IPS DF 6.9 (cell line): ENCODE measurements around the gene GTF3C5.
"Not testable (repeated sequence)": the region's sequence is repeated elsewhere in the genome, so short reads cannot be mapped to it uniquely, and the experiment has no call there.

ENCODE experiments used
- DNase-seq: peaks from one replicate; pipeline ENCODE4 v3.0.0-alpha.2; 2013; ENCODE audit warnings: low read depth, low spot score
- H3K27ac ChIP-seq: one replicate; pipeline ENCODE4 v1.5.1; 2013; ENCODE audit warnings: low read length, control low read depth
- H3K27me3 ChIP-seq: 2 replicates; pipeline ENCODE4 v1.6.1; 2013; ENCODE audit warnings: mild to moderate bottlenecking, low read length; ENCODE audit not compliant: control insufficient read depth, insufficient read depth
- H3K36me3 ChIP-seq: 2 replicates; pipeline ENCODE4 v1.6.1; 2013; ENCODE audit warnings: low read length; ENCODE audit not compliant: control insufficient read depth, insufficient read depth
- H3K4me1 ChIP-seq: 2 replicates; pipeline ENCODE4 v1.6.1; 2013; ENCODE audit warnings: low read length; ENCODE audit not compliant: control insufficient read depth, insufficient read depth
- H3K4me3 ChIP-seq: 2 replicates; pipeline ENCODE4 v1.5.1; 2013; ENCODE audit warnings: mild to moderate bottlenecking, low read length
- H3K9me3 ChIP-seq: 2 replicates; pipeline ENCODE4 v1.6.1; 2013; ENCODE audit warnings: low read length, inconsistent platforms; ENCODE audit not compliant: control insufficient read depth, insufficient read depth
- WGBS: extraction: QIAGEN DNeasy Blood & Tissue Kit; methylation state at CpG from one replicate; pipeline ENCODE4 v1.1.7; 2013; ENCODE audit warnings: mixed read lengths, missing lambda C conversion rate; ENCODE audit not compliant: insufficient read length, insufficient coverage; 5-methylcytosine and 5-hydroxymethylcytosine counted together

Gene GTF3C5

DNA sequence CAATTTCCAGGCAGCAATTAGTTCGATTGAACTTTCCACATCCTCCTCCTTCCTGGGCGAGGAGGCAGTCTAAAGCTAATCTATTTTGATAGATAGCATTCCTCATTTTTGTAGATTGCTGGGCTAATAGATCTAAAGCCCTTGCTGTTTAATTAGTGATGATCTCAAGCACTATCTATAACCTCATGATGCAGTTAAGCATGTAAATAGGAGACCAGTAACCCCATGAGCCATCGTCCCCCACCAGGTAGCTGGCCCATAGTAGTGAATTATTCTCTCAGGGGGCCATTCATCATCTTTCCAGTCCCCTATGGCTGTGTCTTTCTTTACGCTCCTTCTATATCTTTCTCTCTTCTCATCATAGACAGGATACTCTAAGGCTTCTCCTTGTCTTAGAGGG is 45.9 kb downstream of the GTF3C5 start:
- no CpG with 5 or more reads among the region's 4 CpGs for WGBS
- Histone ChIP-seq H3K4me1 (no peaks in the 10 kb centered on the region), H3K4me3 (no peak overlapping the region), H3K27me3 (no peaks in the 10 kb centered on the region), H3K9me3 (no peaks in the 10 kb centered on the region), H3K36me3 (no peaks in the 10 kb centered on the region), H3K27ac (no peak overlapping the region)
- DNase-seq, result no peak

DNA sequence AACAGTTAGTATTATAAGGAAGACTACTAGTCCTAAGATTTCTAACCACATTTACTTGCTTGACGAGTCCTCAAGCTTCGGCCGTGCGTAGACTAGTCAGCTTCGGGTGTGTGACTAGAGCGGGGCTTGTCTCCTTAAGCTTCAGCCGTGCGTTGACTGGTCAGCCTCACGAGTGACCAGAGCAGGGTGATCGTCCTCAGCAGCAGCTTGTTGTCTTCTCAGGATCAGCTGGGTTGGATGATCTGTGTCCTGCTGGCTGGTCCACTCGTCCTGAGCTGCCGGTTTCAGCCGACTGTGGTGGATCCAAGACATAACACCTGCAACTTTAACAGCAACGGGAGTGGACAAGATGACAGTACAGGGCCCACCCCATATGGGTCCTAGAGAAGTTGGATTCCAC is 47.7 kb downstream of the GTF3C5 start:
- Histone ChIP-seq H3K27ac (no peak overlapping the region), H3K36me3 (no peaks in the 10 kb centered on the region), H3K9me3 (no peaks in the 10 kb centered on the region), H3K27me3 (no peaks in the 10 kb centered on the region), H3K4me3 (no peak overlapping the region), H3K4me1 (no peaks in the 10 kb centered on the region)
- no peak for DNase-seq
- WGBS, result no CpG with 5 or more reads among the region's 14 CpGs

DNA sequence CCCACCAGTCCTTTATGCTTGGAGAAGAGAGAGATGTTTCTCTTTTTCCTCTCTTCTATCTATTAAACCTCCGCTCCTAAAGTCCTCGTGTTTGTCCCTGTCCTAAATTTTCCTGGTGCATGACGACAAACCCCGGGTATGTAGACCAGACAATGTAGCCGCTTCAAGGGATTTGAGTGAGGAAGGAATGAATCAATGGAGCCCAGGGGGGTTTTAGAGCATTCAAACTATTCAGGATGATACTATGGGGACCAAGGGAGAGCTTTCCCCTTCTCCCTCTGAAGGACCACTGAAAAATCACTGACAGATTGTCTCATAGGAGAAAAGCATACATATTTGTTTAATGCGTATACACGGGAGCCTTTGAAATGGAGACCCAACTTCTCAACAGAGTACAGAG is 49.4 kb downstream of the GTF3C5 start:
- Histone ChIP-seq H3K4me3 (no peak overlapping the region), H3K27ac (no peak overlapping the region), H3K9me3 (no peaks in the 10 kb centered on the region), H3K36me3 (no peaks in the 10 kb centered on the region), H3K4me1 (no peaks in the 10 kb centered on the region), H3K27me3 (no peaks in the 10 kb centered on the region)
- WGBS, result no CpG with 5 or more reads among the region's 7 CpGs
- no peak for DNase-seq

GRCh38 chr9:133080786-133081779 is 50.3 kb downstream of the GTF3C5 start:
- not testable (repeated sequence) for H3K4me3 ChIP-seq, H3K27ac ChIP-seq, H3K4me1 ChIP-seq, H3K27me3 ChIP-seq, H3K36me3 ChIP-seq, DNase-seq, H3K9me3 ChIP-seq
- WGBS, result no CpG with 5 or more reads among the region's 18 CpGs

- not testable (repeated sequence) for H3K27ac ChIP-seq, H3K36me3 ChIP-seq, DNase-seq, H3K4me1 ChIP-seq, H3K9me3 ChIP-seq, H3K27me3 ChIP-seq, H3K4me3 ChIP-seq
- WGBS, result no CpG with 5 or more reads among the region's 12 CpGs
Observed at GRCh38 chr9:133081957-133082644, 51.3 kb downstream of the GTF3C5 start.

- H3K27ac ChIP-seq, DNase-seq, H3K36me3 ChIP-seq, H3K9me3 ChIP-seq, H3K4me3 ChIP-seq, H3K4me1 ChIP-seq, H3K27me3 ChIP-seq: not testable (repeated sequence)
- WGBS, result no CpG with 5 or more reads among the region's 9 CpGs
Observed at GRCh38 chr9:133083688-133084087, 52.9 kb downstream of the GTF3C5 start.

DNA sequence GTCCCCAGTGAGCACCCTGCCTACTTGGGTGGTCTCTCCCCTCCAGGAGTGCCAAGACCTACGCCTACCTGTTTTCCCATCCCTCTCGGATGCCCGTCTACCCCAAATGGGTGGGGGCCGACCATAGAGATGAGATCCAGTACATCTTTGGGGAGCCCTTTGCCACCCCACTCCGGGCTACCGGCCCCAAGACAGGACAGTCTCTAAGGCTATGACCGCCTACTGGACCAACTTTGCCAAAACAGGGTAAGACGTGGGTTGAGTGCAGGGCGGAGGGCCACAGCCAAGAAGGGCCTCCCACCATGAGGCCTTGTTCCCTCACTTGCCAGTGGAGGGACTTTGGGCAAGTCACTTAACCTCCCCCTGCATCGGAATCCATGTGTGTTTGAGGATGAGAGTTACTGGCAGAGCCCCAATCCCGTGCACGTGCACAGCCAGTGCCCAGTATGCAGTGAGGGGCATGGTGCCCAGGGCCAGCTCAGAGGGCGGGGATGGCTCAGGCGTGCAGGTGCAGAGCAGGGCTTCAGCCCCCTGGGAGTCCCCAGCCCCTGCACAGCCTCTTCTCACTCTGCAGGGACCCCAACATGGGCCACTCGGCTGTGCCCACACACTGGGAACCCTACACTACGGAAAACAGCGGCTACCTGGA is 55.5 kb downstream of the GTF3C5 start:
- H3K4me3 ChIP-seq, DNase-seq, H3K27me3 ChIP-seq, H3K36me3 ChIP-seq, H3K9me3 ChIP-seq, H3K27ac ChIP-seq, H3K4me1 ChIP-seq: not testable (repeated sequence)
- WGBS, result no CpG with 5 or more reads among the region's 17 CpGs

DNA sequence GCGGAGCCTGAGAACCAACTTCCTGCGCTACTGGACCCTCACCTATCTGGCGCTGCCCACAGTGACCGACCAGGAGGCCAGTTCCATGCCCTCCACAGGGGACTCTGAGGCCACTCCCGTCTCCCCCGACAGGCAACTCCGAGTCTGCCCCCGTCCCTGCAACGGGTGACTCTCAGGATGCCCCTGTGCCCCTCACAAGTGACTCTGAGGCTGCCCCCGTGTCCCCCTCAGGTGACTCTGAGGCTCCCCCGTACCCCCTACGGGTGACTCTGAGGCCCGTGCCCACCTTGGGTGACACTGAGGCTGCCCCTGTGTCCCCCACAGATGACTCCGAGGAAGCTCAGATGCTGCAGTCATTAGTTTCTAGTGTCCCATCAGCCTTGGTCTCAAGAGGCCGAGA is 56.1 kb downstream of the GTF3C5 start:
- no peak overlapping the region for H3K27ac ChIP-seq
- no peak for DNase-seq

DNA sequence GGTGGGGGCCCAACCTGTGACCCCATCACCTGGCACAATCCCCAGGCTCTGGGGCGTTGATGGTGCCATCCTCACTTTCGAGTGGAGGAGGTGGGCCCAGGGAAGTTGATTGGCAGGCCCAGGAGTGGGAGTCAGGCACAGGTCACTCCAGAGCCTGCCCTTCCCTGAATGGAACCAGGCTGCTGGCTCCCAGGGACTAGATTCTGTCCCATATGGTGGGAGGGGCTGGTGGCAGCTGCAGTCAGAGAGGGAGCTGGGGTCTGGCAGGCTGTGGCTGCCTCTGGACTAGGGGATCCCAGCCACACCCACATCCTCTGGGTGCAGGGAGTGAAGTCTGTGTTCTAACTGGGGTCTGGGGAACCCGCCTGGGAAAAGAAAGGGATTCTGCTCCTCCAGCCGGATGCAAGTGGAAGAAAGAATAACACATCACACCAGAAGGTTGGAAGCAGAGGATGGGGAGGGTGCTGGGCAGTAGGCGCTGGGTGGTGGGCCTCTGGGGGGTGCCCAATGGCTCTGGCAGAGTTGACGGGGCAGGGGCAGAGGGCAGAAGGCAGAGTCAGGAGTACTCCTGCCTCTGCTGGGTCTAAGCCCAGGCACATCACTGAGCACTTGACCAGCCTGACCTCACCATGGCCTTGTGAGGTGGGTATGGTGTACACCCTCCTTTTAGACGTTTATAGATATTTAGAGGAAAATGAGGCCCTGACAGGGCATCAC is 56.8 kb downstream of the GTF3C5 start:
- WGBS, result no CpG with 5 or more reads among the region's 7 CpGs
- Histone ChIP-seq H3K27ac (no peak overlapping the region), H3K4me1 (no peaks in the 10 kb centered on the region), H3K9me3 (no peaks in the 10 kb centered on the region), H3K27me3 (no peaks in the 10 kb centered on the region), H3K36me3 (no peaks in the 10 kb centered on the region), H3K4me3 (no peak overlapping the region)
- no peak for DNase-seq

More for the DNA sequence above, 56.1 kb downstream of the GTF3C5 start:
- Histone ChIP-seq H3K36me3 (no peaks in the 10 kb centered on the region), H3K27me3 (no peaks in the 10 kb centered on the region), H3K9me3 (no peaks in the 10 kb centered on the region), H3K4me3 (no peak overlapping the region), H3K4me1 (no peaks in the 10 kb centered on the region)
- WGBS, result no CpG with 5 or more reads among the region's 15 CpGs

DNA sequence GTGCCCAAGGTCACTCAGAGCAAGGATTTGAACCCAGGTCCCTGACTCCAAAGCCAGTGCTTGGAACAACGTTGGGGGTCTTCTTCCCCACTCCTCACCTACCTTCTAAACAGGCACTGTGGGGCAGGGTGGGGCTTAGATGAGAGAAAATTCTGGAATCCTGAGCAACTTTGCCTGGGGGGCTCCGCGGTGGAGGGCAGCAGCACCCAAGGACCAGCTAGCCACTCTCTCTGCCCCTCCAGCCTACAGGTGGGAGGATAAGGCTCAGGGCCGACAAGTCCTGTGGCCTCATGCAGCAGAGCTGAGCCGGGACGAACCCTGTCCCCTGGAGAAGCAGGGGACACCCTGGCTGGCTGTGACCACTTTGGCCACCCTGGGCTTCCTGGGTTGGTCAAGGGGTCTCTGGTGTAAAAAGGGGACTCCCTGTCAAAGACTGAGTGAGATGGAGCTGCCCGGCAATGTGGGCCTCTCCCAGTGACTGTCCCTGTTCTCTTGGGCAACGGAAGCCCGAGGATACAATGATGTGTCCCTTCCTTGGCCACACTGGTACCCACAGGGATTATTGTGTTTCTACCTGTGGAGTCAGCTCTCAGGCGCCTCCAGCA is 57.5 kb downstream of the GTF3C5 start:
- Histone ChIP-seq H3K27me3 (no peaks in the 10 kb centered on the region), H3K4me1 (no peaks in the 10 kb centered on the region), H3K4me3 (no peak overlapping the region), H3K9me3 (no peaks in the 10 kb centered on the region), H3K36me3 (no peaks in the 10 kb centered on the region), H3K27ac (no peak overlapping the region)
- DNase-seq, result no peak
- no CpG with 5 or more reads among the region's 10 CpGs for WGBS
